HepG2 (cell line): ENCODE data around the gene SLC29A1. TPM values are rescaled to one million over a fixed set of nuclear protein-coding genes. Genes with fewer than 3 reads are reported as not detected.
A peak's percentile ranks its signal among the peaks of the same experiment; 100 is the strongest.

Experiments used
- GZF1 ChIP-seq: sonication (generic); formaldehyde crosslinking; IDR thresholded peaks from 2 replicates; pipeline ENCODE4 v1.5.1; 2020; ENCODE audit warnings: mild to moderate bottlenecking, missing genetic modification reagents
- KDM5A ChIP-seq: fragments of 200-600 bp; sonication (generic); IDR thresholded peaks from 2 replicates; pipeline ENCODE4 v1.7.0; 2018; ENCODE audit warnings: antibody characterized with exemption, mild to moderate bottlenecking, low read length, borderline replicate concordance
- MEIS1 ChIP-seq: sonication (generic); formaldehyde crosslinking; IDR thresholded peaks from 2 replicates; pipeline ENCODE4 v1.9.0; 2021; ENCODE audit warnings: mild to moderate bottlenecking, missing genetic modification reagents, moderate library complexity, borderline replicate concordance
- NCOA5 ChIP-seq: sonication (generic); formaldehyde crosslinking; IDR thresholded peaks from 2 replicates; pipeline ENCODE4 v1.4.0; 2020; ENCODE audit warnings: missing genetic modification reagents
- PHF20 ChIP-seq: sonication (generic); formaldehyde crosslinking; IDR thresholded peaks from 2 replicates; pipeline ENCODE4 v1.5.0; 2020; ENCODE audit warnings: mild to moderate bottlenecking, missing genetic modification reagents
- PHF21A ChIP-seq: sonication (generic); formaldehyde crosslinking; IDR thresholded peaks from 2 replicates; pipeline ENCODE4 v1.5.0; 2020; ENCODE audit warnings: mild to moderate bottlenecking, missing genetic modification reagents
- REPIN1 ChIP-seq: sonication (generic); formaldehyde crosslinking; IDR thresholded peaks from 2 replicates; pipeline ENCODE4 v1.8.0; 2022; ENCODE audit warnings: missing genetic modification reagents, low read depth, mild to moderate bottlenecking, borderline replicate concordance
- SAFB2 ChIP-seq: sonication (generic); formaldehyde crosslinking; IDR thresholded peaks from 2 replicates; pipeline ENCODE4 v1.5.1; 2020; ENCODE audit warnings: missing genetic modification reagents, low read depth, mild to moderate bottlenecking, borderline replicate concordance
- THAP11 ChIP-seq: IDR thresholded peaks from 2 replicates; pipeline ENCODE4 v1.6.1; 2016; ENCODE audit warnings: missing biosample characterization, missing genetic modification reagents
- TOE1 ChIP-seq: sonication (generic); formaldehyde crosslinking; IDR thresholded peaks from 2 replicates; pipeline ENCODE4 v1.4.0; 2020; ENCODE audit warnings: mild to moderate bottlenecking, missing genetic modification reagents
- ZBTB38 ChIP-seq: sonication (generic); formaldehyde crosslinking; IDR thresholded peaks from 2 replicates; pipeline ENCODE4 v1.5.1; 2020; ENCODE audit warnings: mild to moderate bottlenecking, missing genetic modification reagents
- ZNF207 ChIP-seq: fragments of 450-650 bp; IDR thresholded peaks from 2 replicates; pipeline ENCODE4 v1.6.1; 2016; ENCODE audit warnings: antibody characterized with exemption, borderline replicate concordance
- ZNF30 ChIP-seq: sonication (generic); formaldehyde crosslinking; IDR thresholded peaks from 2 replicates; pipeline ENCODE4 v1.5.0; 2020; ENCODE audit warnings: mild to moderate bottlenecking, missing genetic modification reagents
- ZNF556 ChIP-seq: sonication (generic); formaldehyde crosslinking; IDR thresholded peaks from 2 replicates; pipeline ENCODE4 v1.4.0; 2020; ENCODE audit warnings: mild to moderate bottlenecking, missing genetic modification reagents, borderline replicate concordance
- ZNF75D ChIP-seq: sonication (generic); formaldehyde crosslinking; IDR thresholded peaks from 2 replicates; pipeline ENCODE4 v1.8.1; 2023; ENCODE audit warnings: missing genetic modification reagents, mild to moderate bottlenecking, borderline replicate concordance
- polyA plus RNA-seq, 8 experiments: library from polyadenylated mRNA; depleted of rRNA in 3 of 8; stranded (reverse) in 7 of 8; unstranded in 1 of 8; fragments of >200 nt; fragmentation: Illumina TruSeq in 4 of 8; extraction: Trizol in 4 of 8; gene quantifications; 2 replicates each; pipeline versions ENCODE4 v1.2.1 to v1.2.3, GENCODE V29; 2011 to 2016; ENCODE audit warnings: low read depth in 4 of 8, missing spikeins in 1 of 8, mixed read lengths in 1 of 8; ENCODE audit not compliant: insufficient read depth in 1 of 8
- total RNA-seq, 5 experiments: library from RNA; depleted of rRNA; stranded (reverse); fragments of >200 nt; fragmentation: Illumina TruSeq; extraction: Trizol; gene quantifications; 2 replicates each; pipeline ENCODE4 v1.2.3, GENCODE V29; 2016; ENCODE audit warnings: low read depth in 1 of 5
- TF ChIP-seq, protein P1 (sequence below): sonication (generic); formaldehyde crosslinking; IDR thresholded peaks from 2 replicates; pipeline ENCODE4 v1.8.1; 2023; ENCODE audit warnings: missing genetic modification reagents, mild to moderate bottlenecking, borderline replicate concordance
- TF ChIP-seq, protein P2 (sequence below): sonication (generic); formaldehyde crosslinking; IDR thresholded peaks from 2 replicates; pipeline ENCODE4 v1.5.1; 2020; ENCODE audit warnings: mild to moderate bottlenecking, missing genetic modification reagents, borderline replicate concordance
- TF ChIP-seq, protein P3 (sequence below): sonication (generic); formaldehyde crosslinking; IDR thresholded peaks from 2 replicates; pipeline ENCODE4 v1.5.1; 2020; ENCODE audit warnings: mild to moderate bottlenecking, missing genetic modification reagents
- TF ChIP-seq, protein P4 (sequence below): sonication (generic); formaldehyde crosslinking; IDR thresholded peaks from 2 replicates; pipeline ENCODE4 v1.8.1; 2023; ENCODE audit warnings: mild to moderate bottlenecking, missing genetic modification reagents

Gene SLC29A1
- total and polyA plus RNA-seq, 2 of the 13 experiments (the other 11 are each of a cell fraction or from before 2014, with no cell fraction given): 43.2 to 106 TPM

DNA sequence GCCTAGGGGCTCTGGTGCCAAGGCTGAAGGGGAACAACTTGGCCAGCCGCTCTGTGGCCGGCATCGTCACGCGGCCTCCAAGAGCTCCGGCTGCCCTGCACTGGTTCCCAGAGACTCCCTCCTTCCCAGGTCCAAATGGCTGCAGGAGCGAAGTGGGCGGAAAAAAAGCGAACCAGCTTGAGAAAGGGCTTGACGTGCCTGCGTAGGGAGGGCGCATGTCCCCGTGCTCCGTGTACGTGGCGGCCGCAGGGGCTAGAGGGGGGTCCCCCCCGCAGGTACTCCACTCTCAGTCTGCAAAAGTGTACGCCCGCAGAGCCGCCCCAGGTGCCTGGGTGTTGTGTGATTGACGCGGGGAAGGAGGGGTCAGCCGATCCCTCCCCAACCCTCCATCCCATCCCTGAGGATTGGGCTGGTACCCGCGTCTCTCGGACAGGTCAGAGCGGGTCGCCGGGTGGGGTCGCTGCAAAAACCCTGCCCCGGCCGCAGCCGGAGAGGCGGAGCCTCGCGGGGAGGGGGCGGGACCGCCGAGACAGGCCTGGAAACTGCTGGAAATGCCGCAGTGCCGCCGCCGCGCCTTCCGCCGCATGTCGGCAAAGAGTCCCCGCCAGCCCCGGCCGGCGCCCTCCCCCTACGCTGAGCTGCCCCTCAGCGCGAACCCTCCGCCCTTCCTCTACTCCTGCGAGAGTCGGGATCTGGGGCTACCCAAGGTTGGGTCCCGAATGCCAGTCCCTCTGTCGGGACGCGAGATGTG lies 22.7 kb downstream of the SLC29A1 start (continued):
- TF ChIP-seq TOE1 (CRISPR knock-in tag) (peak; percentile 32; the same call in 1 of the 2 replicates), ZNF75D (CRISPR knock-in tag) (no peak), MEIS1 (CRISPR knock-in tag) (no peak), PHF21A (CRISPR knock-in tag) (peak; percentile 75; the same call in 1 of the 2 replicates), THAP11 (CRISPR knock-in tag) (peak; percentile 76), PHF20 (CRISPR knock-in tag) (no peak; the same call in 1 of the 2 replicates), GZF1 (CRISPR knock-in tag) (peak; percentile 1; the same call in 1 of the 2 replicates), ZNF556 (CRISPR knock-in tag) (no peak; the same call in 1 of the 2 replicates), KDM5A (0 out of 2 replicates have a peak, but pooled peaks have one; percentile 8), ZNF207 (no peak), NCOA5 (CRISPR knock-in tag) (no peak), SAFB2 (CRISPR knock-in tag) (peak; percentile 41; the same call in 1 of the 2 replicates), REPIN1 (peak; percentile 90), ZNF30 (CRISPR knock-in tag) (no peak), ZBTB38 (peak; percentile 61; the same call in 1 of the 2 replicates)
- TF ChIP-seq, protein P1, sequence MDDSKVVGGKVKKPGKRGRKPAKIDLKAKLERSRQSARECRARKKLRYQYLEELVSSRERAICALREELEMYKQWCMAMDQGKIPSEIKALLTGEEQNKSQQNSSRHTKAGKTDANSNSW (CRISPR knock-in tag): no peak
- TF ChIP-seq, protein P2, sequence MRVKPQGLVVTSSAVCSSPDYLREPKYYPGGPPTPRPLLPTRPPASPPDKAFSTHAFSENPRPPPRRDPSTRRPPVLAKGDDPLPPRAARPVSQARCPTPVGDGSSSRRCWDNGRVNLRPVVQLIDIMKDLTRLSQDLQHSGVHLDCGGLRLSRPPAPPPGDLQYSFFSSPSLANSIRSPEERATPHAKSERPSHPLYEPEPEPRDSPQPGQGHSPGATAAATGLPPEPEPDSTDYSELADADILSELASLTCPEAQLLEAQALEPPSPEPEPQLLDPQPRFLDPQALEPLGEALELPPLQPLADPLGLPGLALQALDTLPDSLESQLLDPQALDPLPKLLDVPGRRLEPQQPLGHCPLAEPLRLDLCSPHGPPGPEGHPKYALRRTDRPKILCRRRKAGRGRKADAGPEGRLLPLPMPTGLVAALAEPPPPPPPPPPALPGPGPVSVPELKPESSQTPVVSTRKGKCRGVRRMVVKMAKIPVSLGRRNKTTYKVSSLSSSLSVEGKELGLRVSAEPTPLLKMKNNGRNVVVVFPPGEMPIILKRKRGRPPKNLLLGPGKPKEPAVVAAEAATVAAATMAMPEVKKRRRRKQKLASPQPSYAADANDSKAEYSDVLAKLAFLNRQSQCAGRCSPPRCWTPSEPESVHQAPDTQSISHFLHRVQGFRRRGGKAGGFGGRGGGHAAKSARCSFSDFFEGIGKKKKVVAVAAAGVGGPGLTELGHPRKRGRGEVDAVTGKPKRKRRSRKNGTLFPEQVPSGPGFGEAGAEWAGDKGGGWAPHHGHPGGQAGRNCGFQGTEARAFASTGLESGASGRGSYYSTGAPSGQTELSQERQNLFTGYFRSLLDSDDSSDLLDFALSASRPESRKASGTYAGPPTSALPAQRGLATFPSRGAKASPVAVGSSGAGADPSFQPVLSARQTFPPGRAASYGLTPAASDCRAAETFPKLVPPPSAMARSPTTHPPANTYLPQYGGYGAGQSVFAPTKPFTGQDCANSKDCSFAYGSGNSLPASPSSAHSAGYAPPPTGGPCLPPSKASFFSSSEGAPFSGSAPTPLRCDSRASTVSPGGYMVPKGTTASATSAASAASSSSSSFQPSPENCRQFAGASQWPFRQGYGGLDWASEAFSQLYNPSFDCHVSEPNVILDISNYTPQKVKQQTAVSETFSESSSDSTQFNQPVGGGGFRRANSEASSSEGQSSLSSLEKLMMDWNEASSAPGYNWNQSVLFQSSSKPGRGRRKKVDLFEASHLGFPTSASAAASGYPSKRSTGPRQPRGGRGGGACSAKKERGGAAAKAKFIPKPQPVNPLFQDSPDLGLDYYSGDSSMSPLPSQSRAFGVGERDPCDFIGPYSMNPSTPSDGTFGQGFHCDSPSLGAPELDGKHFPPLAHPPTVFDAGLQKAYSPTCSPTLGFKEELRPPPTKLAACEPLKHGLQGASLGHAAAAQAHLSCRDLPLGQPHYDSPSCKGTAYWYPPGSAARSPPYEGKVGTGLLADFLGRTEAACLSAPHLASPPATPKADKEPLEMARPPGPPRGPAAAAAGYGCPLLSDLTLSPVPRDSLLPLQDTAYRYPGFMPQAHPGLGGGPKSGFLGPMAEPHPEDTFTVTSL (CRISPR knock-in tag): peak; percentile 69; the same call in 1 of the 2 replicates
- TF ChIP-seq, protein P3, sequence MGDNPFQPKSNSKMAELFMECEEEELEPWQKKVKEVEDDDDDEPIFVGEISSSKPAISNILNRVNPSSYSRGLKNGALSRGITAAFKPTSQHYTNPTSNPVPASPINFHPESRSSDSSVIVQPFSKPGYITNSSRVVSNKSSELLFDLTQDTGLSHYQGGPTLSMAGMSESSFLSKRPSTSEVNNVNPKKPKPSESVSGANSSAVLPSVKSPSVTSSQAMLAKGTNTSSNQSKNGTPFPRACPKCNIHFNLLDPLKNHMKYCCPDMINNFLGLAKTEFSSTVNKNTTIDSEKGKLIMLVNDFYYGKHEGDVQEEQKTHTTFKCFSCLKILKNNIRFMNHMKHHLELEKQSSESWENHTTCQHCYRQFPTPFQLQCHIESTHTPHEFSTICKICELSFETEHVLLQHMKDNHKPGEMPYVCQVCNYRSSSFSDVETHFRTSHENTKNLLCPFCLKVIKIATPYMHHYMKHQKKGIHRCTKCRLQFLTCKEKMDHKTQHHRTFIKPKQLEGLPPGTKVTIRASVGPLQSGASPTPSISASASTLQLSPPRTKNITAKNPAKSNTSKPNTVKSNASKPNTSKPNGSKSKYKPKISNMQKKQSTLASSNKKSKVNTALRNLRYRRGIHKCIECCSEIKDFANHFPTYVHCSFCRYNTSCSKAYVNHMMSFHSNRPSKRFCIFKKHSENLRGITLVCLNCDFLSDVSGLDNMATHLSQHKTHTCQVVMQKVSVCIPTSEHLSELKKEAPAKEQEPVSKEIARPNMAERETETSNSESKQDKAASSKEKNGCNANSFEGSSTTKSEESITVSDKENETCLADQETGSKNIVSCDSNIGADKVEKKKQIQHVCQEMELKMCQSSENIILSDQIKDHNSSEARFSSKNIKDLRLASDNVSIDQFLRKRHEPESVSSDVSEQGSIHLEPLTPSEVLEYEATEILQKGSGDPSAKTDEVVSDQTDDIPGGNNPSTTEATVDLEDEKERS: peak; percentile 31; the same call in 1 of the 2 replicates
- TF ChIP-seq, protein P4, sequence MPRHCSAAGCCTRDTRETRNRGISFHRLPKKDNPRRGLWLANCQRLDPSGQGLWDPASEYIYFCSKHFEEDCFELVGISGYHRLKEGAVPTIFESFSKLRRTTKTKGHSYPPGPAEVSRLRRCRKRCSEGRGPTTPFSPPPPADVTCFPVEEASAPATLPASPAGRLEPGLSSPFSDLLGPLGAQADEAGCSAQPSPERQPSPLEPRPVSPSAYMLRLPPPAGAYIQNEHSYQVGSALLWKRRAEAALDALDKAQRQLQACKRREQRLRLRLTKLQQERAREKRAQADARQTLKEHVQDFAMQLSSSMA: peak; percentile 69; the same call in 1 of the 2 replicates
